Retinal pigment epithelial cell (primary cell): ENCODE measurements around the gene MYH4.

Experiments
- DNase-seq: peaks from one replicate; pipeline ENCODE4 v3.0.0-alpha.2; 2010; ENCODE audit warnings: low read depth
- H3K4me3 ChIP-seq: 2 replicates; pipeline ENCODE4 v1.5.1; 2011; ENCODE audit warnings: mild to moderate bottlenecking, low read length, control low read depth, moderate library complexity
- TF ChIP-seq, protein P1 (sequence below): conservative IDR thresholded peaks from 2 replicates; pipeline ENCODE4 v1.5.1; 2011; ENCODE audit warnings: low read depth, low read length, control low read depth, inconsistent platforms

MYH4 gene

DNA sequence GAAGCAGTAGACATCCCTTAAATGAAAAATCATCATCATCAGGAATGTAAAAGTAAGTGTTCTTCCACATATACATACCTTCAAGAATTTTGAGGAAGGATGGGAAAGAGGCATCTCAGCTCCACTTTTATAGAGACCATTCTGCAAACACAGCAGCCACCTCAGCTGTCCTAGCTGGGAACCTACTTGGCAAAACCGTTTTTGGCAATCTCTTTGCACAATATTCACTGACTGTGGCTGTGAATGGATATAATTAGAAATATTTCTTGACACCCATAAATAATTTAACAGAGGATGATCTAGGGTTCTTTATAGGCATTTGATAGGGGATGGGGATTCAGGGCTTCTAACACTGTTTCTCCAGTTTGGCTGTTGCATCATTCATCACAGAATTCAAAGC lies at the start of gene MYH4:
Gene MYH4, minus strand, starts transcription at position 101 of the 400 bp plus-strand sequence. CDS start 2,814 bp downstream, outside the sequence.
- no peak for DNase-seq
- H3K4me3 ChIP-seq: no peak within 1 kb of the TSS
- TF ChIP-seq, protein P1, sequence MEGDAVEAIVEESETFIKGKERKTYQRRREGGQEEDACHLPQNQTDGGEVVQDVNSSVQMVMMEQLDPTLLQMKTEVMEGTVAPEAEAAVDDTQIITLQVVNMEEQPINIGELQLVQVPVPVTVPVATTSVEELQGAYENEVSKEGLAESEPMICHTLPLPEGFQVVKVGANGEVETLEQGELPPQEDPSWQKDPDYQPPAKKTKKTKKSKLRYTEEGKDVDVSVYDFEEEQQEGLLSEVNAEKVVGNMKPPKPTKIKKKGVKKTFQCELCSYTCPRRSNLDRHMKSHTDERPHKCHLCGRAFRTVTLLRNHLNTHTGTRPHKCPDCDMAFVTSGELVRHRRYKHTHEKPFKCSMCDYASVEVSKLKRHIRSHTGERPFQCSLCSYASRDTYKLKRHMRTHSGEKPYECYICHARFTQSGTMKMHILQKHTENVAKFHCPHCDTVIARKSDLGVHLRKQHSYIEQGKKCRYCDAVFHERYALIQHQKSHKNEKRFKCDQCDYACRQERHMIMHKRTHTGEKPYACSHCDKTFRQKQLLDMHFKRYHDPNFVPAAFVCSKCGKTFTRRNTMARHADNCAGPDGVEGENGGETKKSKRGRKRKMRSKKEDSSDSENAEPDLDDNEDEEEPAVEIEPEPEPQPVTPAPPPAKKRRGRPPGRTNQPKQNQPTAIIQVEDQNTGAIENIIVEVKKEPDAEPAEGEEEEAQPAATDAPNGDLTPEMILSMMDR: no peak

DNA sequence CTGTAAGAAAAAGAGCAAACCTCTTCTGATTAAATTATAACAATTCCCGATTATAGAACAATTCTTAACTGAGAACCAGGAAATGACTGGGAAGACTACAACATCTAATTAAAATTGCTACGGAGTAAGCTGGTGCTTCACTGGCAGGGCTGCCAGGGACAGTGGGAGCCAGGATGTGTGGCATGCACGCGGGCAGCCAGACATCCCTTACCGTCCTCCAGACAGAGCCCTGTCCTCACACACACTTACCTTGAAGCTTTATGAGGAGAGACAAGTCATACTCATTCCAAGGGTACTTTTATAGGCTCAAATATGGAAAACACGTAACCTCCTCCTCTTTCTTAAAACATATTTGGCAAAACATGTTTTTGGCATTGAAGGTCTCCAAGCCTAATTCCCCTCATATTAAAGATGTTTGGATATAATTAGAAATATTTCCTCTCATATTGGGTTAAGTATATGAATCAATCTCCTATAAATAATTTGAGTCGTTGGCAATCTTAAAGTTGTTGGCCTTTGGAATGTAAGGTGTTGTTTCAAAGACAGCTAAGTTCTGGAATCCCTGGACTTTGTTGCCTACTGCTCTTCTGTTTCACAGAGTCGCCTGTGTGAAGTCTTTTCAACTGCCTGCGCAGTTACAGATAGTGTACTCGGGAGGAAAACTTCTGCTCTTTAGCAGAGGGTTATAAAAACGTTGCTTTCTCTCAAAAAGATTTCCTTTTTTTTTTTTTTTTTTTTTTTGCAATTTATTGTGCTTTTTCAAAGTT lies 49.1 kb upstream of the MYH4 start, which contains the start of gene MYH1:
Gene MYH1, minus strand, starts transcription at position 272 of the 767 bp plus-strand sequence. CDS start 1,900 bp downstream, outside the sequence.
- no peak for DNase-seq
- TF ChIP-seq, protein P1: no peak
- H3K4me3 ChIP-seq: no peak within 1 kb of the TSS

- no peak for DNase-seq
These were observed 47.3 kb upstream of the MYH4 start for GRCh38 chr17:10516638-10517037.

DNA sequence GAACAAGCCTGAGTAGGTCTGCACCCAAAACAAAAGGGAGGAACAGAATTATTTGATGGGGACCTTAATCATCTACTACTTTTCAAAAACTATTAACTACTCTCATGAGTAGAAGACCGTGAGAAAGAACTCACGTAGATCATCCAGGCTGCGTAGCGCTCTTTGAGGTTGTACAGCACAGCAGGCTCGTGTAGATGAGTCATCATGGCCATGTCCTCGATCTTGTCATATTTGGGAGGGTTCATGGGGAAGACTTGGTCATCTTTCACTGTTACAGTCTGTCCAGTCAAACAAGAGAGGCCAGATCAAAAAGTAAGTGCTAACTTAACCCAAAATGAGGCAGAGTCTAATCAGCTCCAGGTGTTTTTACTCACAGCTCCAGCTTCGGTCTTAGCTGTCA lies 46.7 kb upstream of the MYH4 start:
- no peak for DNase-seq
- no peak overlapping the region for H3K4me3 ChIP-seq
- TF ChIP-seq, protein P1: no peak

More at GRCh38 chr17:10516638-10517037, 47.3 kb upstream of the MYH4 start:
- no peak overlapping the region for H3K4me3 ChIP-seq
- TF ChIP-seq, protein P1: no peak

GRCh38 chr17:10513299-10514067 lies 44.1 kb upstream of the MYH4 start:
- TF ChIP-seq, protein P1: no peak
- no peak for DNase-seq

GRCh38 chr17:10512856-10513255 lies 43.5 kb upstream of the MYH4 start:
- TF ChIP-seq, protein P1: no peak
- no peak overlapping the region for H3K4me3 ChIP-seq
- DNase-seq: no peak

More at GRCh38 chr17:10513299-10514067, 44.1 kb upstream of the MYH4 start:
- H3K4me3 ChIP-seq: no peak overlapping the region

DNA sequence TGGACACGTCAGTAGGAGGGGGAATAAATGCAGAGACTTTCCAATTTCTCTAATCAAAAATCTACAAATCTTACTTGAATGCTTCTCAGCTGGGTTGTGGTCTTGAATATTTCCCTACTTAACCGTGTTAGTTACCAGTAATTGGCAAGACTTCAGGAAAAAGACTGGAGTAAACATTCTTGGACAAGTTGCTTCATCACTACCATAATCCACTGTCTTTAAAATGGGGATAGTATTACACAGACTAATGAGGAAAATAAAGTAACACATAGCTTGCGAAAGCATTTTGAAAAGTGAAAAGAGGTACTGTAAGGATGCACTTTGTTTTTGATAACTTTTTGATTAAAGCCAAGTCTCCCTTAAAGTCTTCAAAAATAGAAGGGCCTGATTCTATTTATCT lies 30.6 kb upstream of the MYH4 start:
- TF ChIP-seq, protein P1: no peak
- no peak overlapping the region for H3K4me3 ChIP-seq
- no peak for DNase-seq
